C4-2B (cell line): ENCODE measurements around the gene RTEL1.

Source experiments
- CTCF ChIP-seq: fragments of 450-650 bp; conservative IDR thresholded peaks from 2 replicates; pipeline ENCODE4 v1.5.1; 2017; ENCODE audit warnings: mild to moderate bottlenecking
- ZFX ChIP-seq: fragments of 450-650 bp; IDR thresholded peaks from 2 replicates; pipeline ENCODE4 v1.6.1; 2017

GRCh38 chr20:63711085-63711645 is 53.1 kb downstream of the RTEL1 start:
- TF ChIP-seq CTCF, result no peak
- no peak for TF ChIP-seq ZFX
